SU-DHL-6 (cell line): ENCODE results near the gene WWTR1.

Experiments
- H2AFZ ChIP-seq: fragments of 200-600 bp; sonication (generic); 2 replicates; pipeline ENCODE4 v1.6.1; 2014; ENCODE audit warnings: low read depth, mild to moderate bottlenecking, moderate library complexity, mixed read lengths, antibody characterized with exemption, low read length; ENCODE audit not compliant: severe bottlenecking
- H3F3A ChIP-seq: fragments of 200-600 bp; shearing (Covaris generic); 2 replicates; pipeline ENCODE4 v1.6.0; 2016; ENCODE audit warnings: antibody characterized with exemption, mild to moderate bottlenecking; ENCODE audit not compliant: insufficient read depth
- H3K27ac ChIP-seq: fragments of 200-600 bp; sonication (generic); 2 replicates; pipeline ENCODE4 v1.5.1; 2016; ENCODE audit warnings: low read depth, mild to moderate bottlenecking, low read length, moderate library complexity, mixed read lengths
- H3K27me3 ChIP-seq: fragments of 200-600 bp; sonication (generic), shearing (Covaris generic); 2 replicates; pipeline ENCODE4 v1.6.0; 2014; ENCODE audit warnings: mild to moderate bottlenecking, low read length
- H3K36me3 ChIP-seq: fragments of 200-600 bp; sonication (generic); 2 replicates; pipeline ENCODE4 v1.6.1; 2014; ENCODE audit warnings: mild to moderate bottlenecking, low read length, mixed read lengths
- H3K4me2 ChIP-seq: fragments of 300-600, 200-600 bp; shearing (Covaris generic), sonication (generic); 2 replicates; pipeline ENCODE4 v1.6.0; 2014; ENCODE audit warnings: low read length, low read depth, mild to moderate bottlenecking; ENCODE audit not compliant: poor library complexity, severe bottlenecking
- H3K4me3 ChIP-seq: fragments of 200-600 bp; sonication (generic); 2 replicates; pipeline ENCODE4 v1.5.1; 2014; ENCODE audit warnings: antibody characterized with exemption, low read length, mild to moderate bottlenecking, mixed read lengths; ENCODE audit not compliant: insufficient read depth, poor library complexity, severe bottlenecking
- H3K79me2 ChIP-seq: fragments of 200-600 bp; sonication (generic); 2 replicates; pipeline ENCODE4 v1.6.1; 2014; ENCODE audit warnings: mild to moderate bottlenecking, low read length, moderate library complexity; ENCODE audit not compliant: insufficient read depth
- H3K9ac ChIP-seq: fragments of 200-600 bp; sonication (generic); 2 replicates; pipeline ENCODE4 v1.7.0; 2014; ENCODE audit warnings: mild to moderate bottlenecking, low read length
- H3K9me2 ChIP-seq: fragments of 200-600 bp; sonication (generic); replicated peaks from 2 replicates; pipeline ENCODE4 v1.6.1; 2014; ENCODE audit warnings: low read length; ENCODE audit not compliant: insufficient read depth
- H3K9me3 ChIP-seq: fragments of 200-600 bp; sonication (generic); 2 replicates; pipeline ENCODE4 v1.6.1; 2014; ENCODE audit warnings: low read length, mixed read lengths; ENCODE audit not compliant: insufficient read depth
- H4K20me1 ChIP-seq: fragments of 200-600 bp; sonication (generic); 2 replicates; pipeline ENCODE4 v1.6.1; 2014; ENCODE audit warnings: low read depth, mild to moderate bottlenecking, antibody characterized with exemption, low read length, moderate library complexity, mixed read lengths
- EZH2phosphoT487 ChIP-seq: fragments of 200-600 bp; sonication (generic), shearing (Covaris generic); conservative IDR thresholded peaks from 2 replicates; pipeline ENCODE4 v1.6.1; 2018; ENCODE audit warnings: mild to moderate bottlenecking, antibody characterized with exemption, low read length, moderate library complexity, mixed read lengths
- TF ChIP-seq, protein P1 (sequence below): fragments of 200-600 bp; sonication (generic); IDR thresholded peaks from one replicate; pipeline ENCODE4 v1.5.1; 2017; ENCODE audit warnings: antibody characterized with exemption, mild to moderate bottlenecking, low read length, moderate library complexity; ENCODE audit not compliant: insufficient read depth, poor library complexity, severe bottlenecking

Gene WWTR1

DNA sequence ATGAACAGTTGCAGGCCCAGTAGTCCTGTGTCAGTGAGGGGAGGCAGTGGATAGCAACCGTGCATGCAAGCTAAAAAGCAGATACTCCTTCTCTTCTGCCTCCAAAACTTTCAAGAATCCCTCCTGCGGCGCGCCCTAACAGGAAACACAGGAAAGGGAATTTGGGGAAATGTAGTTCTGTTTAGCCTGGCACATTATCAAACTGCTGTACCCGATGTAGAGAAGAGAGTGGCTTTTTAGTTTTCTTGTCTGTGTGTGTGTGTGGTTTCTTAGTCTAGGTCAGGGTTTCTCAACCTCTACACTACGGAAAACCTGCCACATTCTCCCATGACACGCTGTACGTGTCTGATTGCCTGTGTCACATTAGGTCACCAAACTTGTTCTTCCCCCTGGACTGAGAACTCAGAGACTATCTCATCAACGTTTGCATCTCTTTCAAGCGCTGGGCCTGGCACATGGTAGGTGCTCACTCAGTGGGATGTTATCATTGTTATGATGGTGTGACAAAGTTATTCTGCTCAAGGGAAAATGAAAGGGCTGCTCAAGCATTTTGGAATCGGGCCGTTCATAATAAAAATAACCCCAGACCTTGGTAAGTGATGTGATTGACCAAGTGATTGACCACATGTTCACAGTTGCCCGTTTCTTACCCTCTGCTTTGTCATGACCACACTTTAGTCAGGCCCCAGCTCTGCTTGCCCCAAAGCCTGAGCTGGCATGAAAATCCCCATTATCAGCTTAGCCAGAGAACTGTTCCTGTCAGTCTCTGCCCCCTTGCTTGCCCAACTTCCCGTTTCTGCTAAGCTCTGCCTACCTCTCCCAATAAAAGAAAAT is 150.1 kb downstream of the WWTR1 start:
- TF ChIP-seq EZH2phosphoT487: no peak
- TF ChIP-seq, protein P1, sequence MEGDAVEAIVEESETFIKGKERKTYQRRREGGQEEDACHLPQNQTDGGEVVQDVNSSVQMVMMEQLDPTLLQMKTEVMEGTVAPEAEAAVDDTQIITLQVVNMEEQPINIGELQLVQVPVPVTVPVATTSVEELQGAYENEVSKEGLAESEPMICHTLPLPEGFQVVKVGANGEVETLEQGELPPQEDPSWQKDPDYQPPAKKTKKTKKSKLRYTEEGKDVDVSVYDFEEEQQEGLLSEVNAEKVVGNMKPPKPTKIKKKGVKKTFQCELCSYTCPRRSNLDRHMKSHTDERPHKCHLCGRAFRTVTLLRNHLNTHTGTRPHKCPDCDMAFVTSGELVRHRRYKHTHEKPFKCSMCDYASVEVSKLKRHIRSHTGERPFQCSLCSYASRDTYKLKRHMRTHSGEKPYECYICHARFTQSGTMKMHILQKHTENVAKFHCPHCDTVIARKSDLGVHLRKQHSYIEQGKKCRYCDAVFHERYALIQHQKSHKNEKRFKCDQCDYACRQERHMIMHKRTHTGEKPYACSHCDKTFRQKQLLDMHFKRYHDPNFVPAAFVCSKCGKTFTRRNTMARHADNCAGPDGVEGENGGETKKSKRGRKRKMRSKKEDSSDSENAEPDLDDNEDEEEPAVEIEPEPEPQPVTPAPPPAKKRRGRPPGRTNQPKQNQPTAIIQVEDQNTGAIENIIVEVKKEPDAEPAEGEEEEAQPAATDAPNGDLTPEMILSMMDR: no peak
- no peaks in the 10 kb centered on the region for H3K79me2 ChIP-seq
- H3K9me2 ChIP-seq: no peaks in the 10 kb centered on the region
- no peak overlapping the region for H3K4me2 ChIP-seq
- no peak overlapping the region for H3K9ac ChIP-seq
- no peak overlapping the region for H3K4me3 ChIP-seq
- no peaks in the 10 kb centered on the region for H3K9me3 ChIP-seq
- no peaks in the 10 kb centered on the region for H4K20me1 ChIP-seq
- H2AFZ ChIP-seq: no peak overlapping the region
- no peaks in the 10 kb centered on the region for H3K36me3 ChIP-seq
- no peak overlapping the region for H3K27ac ChIP-seq
- H3F3A ChIP-seq: no peaks in the 10 kb centered on the region
- no peaks in the 10 kb centered on the region for H3K27me3 ChIP-seq

DNA sequence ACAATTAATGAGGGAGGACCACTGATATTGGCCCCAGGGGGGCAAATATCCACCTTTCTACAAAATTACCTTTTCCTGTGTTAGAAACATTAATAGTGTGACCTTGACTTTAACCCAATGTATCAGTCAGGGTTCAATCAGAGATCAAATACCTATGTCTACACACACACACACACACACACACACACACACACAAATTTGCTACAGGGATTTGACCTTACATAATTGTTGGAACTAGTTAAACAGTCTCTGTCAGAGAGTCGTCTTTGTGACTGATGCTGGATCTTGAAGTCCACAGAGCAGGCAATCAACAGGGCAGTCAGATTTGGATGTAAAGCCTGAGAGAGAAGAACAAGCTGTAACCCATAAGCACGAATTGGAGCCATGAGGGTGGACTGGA is 150.9 kb downstream of the WWTR1 start:
- Histone ChIP-seq H3K9me3 (no peaks in the 10 kb centered on the region), H2AFZ (no peak overlapping the region), H3K4me2 (no peak overlapping the region), H3K9me2 (no peaks in the 10 kb centered on the region), H3K27ac (no peak overlapping the region), H4K20me1 (no peaks in the 10 kb centered on the region), H3F3A (no peaks in the 10 kb centered on the region), H3K9ac (no peak overlapping the region), H3K36me3 (no peaks in the 10 kb centered on the region), H3K4me3 (no peak overlapping the region), H3K27me3 (no peaks in the 10 kb centered on the region), H3K79me2 (no peaks in the 10 kb centered on the region)
- TF ChIP-seq, protein P1: no peak
- TF ChIP-seq EZH2phosphoT487: no peak

DNA sequence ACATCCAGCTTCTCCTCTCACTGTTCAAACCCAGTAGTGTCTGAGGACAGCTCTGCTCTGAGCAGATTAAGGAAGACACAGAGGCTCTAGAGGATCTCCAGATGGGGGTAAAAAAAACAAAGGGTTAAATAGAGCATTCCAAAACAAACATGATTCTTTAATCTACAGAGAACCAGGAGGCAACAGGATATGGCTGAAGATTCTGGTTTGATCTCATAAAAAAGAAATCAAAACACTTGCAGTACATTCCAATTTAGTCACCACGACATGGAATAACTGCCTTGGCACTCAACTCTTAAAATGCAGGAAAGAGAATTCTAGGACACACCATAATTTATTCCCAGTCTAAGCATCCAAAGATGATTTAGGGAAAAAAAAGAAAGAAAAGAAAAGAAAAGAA is 151.3 kb downstream of the WWTR1 start:
- H3F3A ChIP-seq: no peaks in the 10 kb centered on the region
- H3K27me3 ChIP-seq: no peaks in the 10 kb centered on the region
- H2AFZ ChIP-seq: no peak overlapping the region
- H3K9me2 ChIP-seq: no peaks in the 10 kb centered on the region
- no peak overlapping the region for H3K27ac ChIP-seq
- H3K4me2 ChIP-seq: no peak overlapping the region
- no peaks in the 10 kb centered on the region for H3K79me2 ChIP-seq
- no peaks in the 10 kb centered on the region for H3K9me3 ChIP-seq
- H3K36me3 ChIP-seq: no peaks in the 10 kb centered on the region
- no peak overlapping the region for H3K9ac ChIP-seq
- no peaks in the 10 kb centered on the region for H4K20me1 ChIP-seq
- no peak overlapping the region for H3K4me3 ChIP-seq
- no peak for TF ChIP-seq EZH2phosphoT487
- TF ChIP-seq, protein P1: no peak
